ENCODE data around the gene PCDH1. TPM values are rescaled to one million over a fixed set of nuclear protein-coding genes. Genes with fewer than 3 reads are reported as not detected.
A peak's percentile ranks its signal among the peaks of the same experiment; 100 is the strongest.
"Not testable (repeated sequence)": the region's sequence is repeated elsewhere in the genome, so short reads cannot be mapped to it uniquely, and the experiment has no call there.

Gene PCDH1
- total RNA-seq, 2 donors from 2014 or later, result 0.56 TPM; not detected in 1

- no peak overlapping the region for H3K27ac Mint-ChIP-seq
- no peak for DNase-seq (ENCODE audit: low spot score in 2 of 2)
- no peaks in the 10 kb centered on the region for H3K9me3 Mint-ChIP-seq
- no peak for ATAC-seq
- no peaks in the 10 kb centered on the region for H3K36me3 Mint-ChIP-seq
Observed at GRCh38 chr5:141906972-141907371, 28.8 kb upstream of the PCDH1 start.

- no peak for DNase-seq (ENCODE audit: low spot score in 2 of 2)
- no peak overlapping the region for H3K27ac Mint-ChIP-seq
- no peaks in the 10 kb centered on the region for H3K9me3 Mint-ChIP-seq
- no peaks in the 10 kb centered on the region for H3K36me3 Mint-ChIP-seq
- no peak for ATAC-seq
Observed at GRCh38 chr5:141906517-141906916, 28.3 kb upstream of the PCDH1 start.

- no peak overlapping the region for H3K27ac Mint-ChIP-seq
- H3K9me3 Mint-ChIP-seq, result no peaks in the 10 kb centered on the region
- ATAC-seq (no peak), DNase-seq (ENCODE audit: low spot score in 2 of 2) (no peak)
- H3K36me3 Mint-ChIP-seq, result no peaks in the 10 kb centered on the region
Observed at GRCh38 chr5:141904551-141904950, 26.3 kb upstream of the PCDH1 start.

GRCh38 chr5:141903261-141903660 is 25.1 kb upstream of the PCDH1 start:
- DNase-seq (ENCODE audit: low spot score in 2 of 2) (no peak), ATAC-seq (no peak)
- Mint-ChIP-seq H3K27ac (no peak overlapping the region), H3K9me3 (no peaks in the 10 kb centered on the region), H3K36me3 (no peaks in the 10 kb centered on the region)

GRCh38 chr5:141902015-141902814 is 24.0 kb upstream of the PCDH1 start:
- Mint-ChIP-seq H3K27ac (no peak overlapping the region), H3K36me3 (no peaks in the 10 kb centered on the region), H3K9me3 (no peaks in the 10 kb centered on the region)
- ATAC-seq (no peak), DNase-seq (ENCODE audit: low spot score in 2 of 2) (no peak)

GRCh38 chr5:141898448-141899049 is 20.3 kb upstream of the PCDH1 start:
- Mint-ChIP-seq H3K36me3 (no peaks in the 10 kb centered on the region), H3K9me3 (no peaks in the 10 kb centered on the region), H3K27ac (no peak overlapping the region)
- DNase-seq (ENCODE audit: low spot score in 2 of 2) (no peak), ATAC-seq (no peak)

GRCh38 chr5:141897425-141897824 is 19.2 kb upstream of the PCDH1 start:
- DNase-seq (ENCODE audit: low spot score in 2 of 2), result no peak
- Mint-ChIP-seq H3K9me3 (no peaks in the 10 kb centered on the region), H3K36me3 (no peaks in the 10 kb centered on the region), H3K27ac (no peak overlapping the region)
- no peak for ATAC-seq

- not testable (repeated sequence) for ATAC-seq; DNase-seq (ENCODE audit: low spot score in 2 of 2); H3K27ac Mint-ChIP-seq; H3K36me3 Mint-ChIP-seq; H3K9me3 Mint-ChIP-seq
Observed at GRCh38 chr5:141890429-141890828, 12.2 kb upstream of the PCDH1 start.

GRCh38 chr5:141889282-141889871 is 11.2 kb upstream of the PCDH1 start:
- no peak for DNase-seq (ENCODE audit: low spot score in 2 of 2)
- ATAC-seq, result no peak
- H3K36me3 Mint-ChIP-seq, result no peaks in the 10 kb centered on the region
- H3K27ac Mint-ChIP-seq, result no peak overlapping the region
- H3K9me3 Mint-ChIP-seq, result no peaks in the 10 kb centered on the region

GRCh38 chr5:141883892-141884318 is 5.7 kb upstream of the PCDH1 start:
- Mint-ChIP-seq H3K9me3 (no peaks in the 10 kb centered on the region), H3K27ac (no peak overlapping the region), H3K36me3 (peaks cover 0 to 7% of the 10 kb centered on the region in 2 donors)
- no peak for ATAC-seq
- no peak for DNase-seq (ENCODE audit: low spot score in 2 of 2)

GRCh38 chr5:141883184-141883891 is 5.1 kb upstream of the PCDH1 start:
- Mint-ChIP-seq H3K9me3 (no peaks in the 10 kb centered on the region), H3K36me3 (peaks cover 0 to 9% of the 10 kb centered on the region in 2 donors), H3K27ac (no peak overlapping the region)
- no peak for ATAC-seq
- DNase-seq (ENCODE audit: low spot score in 2 of 2), result peak in 1 of 2 donors; percentile 20

- Mint-ChIP-seq H3K9me3 (no peaks in the 10 kb centered on the region), H3K27ac (no peak overlapping the region), H3K36me3 (peaks cover 0 to 9% of the 10 kb centered on the region in 2 donors)
- no peak for ATAC-seq
- DNase-seq (ENCODE audit: low spot score in 2 of 2), result no peak
Observed at GRCh38 chr5:141882594-141883183, 4.5 kb upstream of the PCDH1 start.

- DNase-seq (ENCODE audit: low spot score in 2 of 2) (no peak), ATAC-seq (no peak)
- no peaks in the 10 kb centered on the region for H3K9me3 Mint-ChIP-seq
- H3K27ac Mint-ChIP-seq, result no peak overlapping the region
- peaks cover 0 to 14% of the 10 kb centered on the region in 2 donors for H3K36me3 Mint-ChIP-seq
Observed at GRCh38 chr5:141881886-141882285, 3.7 kb upstream of the PCDH1 start.

- no peak for DNase-seq (ENCODE audit: low spot score in 2 of 2)
- peaks cover 0 to 14% of the 10 kb centered on the region in 2 donors for H3K36me3 Mint-ChIP-seq
- no peak for ATAC-seq
- H3K9me3 Mint-ChIP-seq, result no peaks in the 10 kb centered on the region
- H3K27ac Mint-ChIP-seq, result no peak overlapping the region
Observed at GRCh38 chr5:141880961-141881801, 3.0 kb upstream of the PCDH1 start.

GRCh38 chr5:141879941-141880738 is 1.9 kb upstream of the PCDH1 start:
- DNase-seq (ENCODE audit: low spot score in 2 of 2) (no peak), ATAC-seq (no peak)
- H3K27ac Mint-ChIP-seq, result no peak overlapping the region
- no peaks in the 10 kb centered on the region for H3K9me3 Mint-ChIP-seq
- peaks cover 0 to 14% of the 10 kb centered on the region in 2 donors for H3K36me3 Mint-ChIP-seq
